Activated CD4-positive, alpha-beta T cell treated with anti-CD3 and anti-CD28 coated beads, Interleukin-2, amount 50 U/mL, for 48 hours (primary cell): Measurements from ENCODE around the gene VAMP2.

Source experiments
- DNase-seq, 2 experiments: peaks; one replicate each; pipeline ENCODE4 v3.0.0-alpha.2; 2020

The VAMP2 gene

DNA sequence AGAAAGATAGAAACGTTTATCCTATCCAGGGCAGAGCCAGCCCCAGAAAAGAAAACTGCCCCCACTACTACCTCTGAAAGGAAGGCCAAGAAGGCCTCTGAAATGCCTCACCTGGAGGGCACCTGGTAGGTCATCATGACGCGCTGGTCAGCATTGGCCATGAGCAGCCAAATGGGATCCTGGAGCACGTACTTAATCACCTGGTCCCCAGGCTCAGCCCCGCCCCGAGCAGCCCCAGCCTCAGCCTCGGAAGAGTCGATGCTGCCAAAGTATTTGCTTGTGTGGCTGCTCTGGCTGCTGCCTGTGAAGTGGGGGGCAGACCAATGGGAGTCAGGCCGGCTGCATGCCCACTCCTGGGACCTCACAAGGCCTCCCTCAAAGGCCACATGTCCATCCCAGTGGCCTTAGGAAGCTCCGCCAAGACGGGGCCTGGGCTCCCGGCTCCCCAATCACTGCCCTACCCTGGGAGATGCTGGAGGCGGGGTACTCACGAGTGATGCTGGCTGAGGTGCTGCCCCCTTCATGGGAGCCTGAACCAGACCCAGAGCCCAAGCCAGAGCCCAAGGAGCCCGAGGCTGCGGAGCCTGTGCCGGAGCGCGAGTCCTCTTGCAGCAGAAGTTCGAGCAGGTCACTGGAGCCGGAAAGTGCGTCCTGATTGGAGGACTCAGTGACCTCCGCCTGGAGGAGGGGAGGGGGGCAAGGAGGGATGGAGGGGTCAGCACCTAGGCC, 20.4 kb downstream of the VAMP2 start:
- no peak for DNase-seq

DNA sequence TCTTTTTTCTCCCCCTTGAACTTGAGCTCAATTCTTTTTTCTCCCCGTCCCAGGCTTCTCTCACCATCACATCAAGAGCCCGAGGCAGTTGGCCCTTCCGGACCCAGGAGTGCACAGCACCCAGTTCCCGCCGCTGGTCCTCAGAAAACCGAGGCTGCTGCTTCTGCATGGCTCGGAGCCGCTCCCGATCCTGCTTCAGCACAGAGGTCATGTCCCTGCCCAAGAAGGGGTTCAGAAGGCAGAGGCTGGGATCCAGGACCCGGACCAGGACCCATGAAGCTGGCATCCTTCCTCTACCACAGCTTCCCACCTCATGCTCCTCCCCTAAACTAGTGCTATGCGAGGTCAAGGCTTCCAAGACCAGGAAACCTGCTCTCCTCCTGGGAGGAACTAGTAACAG, 21.0 kb downstream of the VAMP2 start:
- DNase-seq = no peak

DNA sequence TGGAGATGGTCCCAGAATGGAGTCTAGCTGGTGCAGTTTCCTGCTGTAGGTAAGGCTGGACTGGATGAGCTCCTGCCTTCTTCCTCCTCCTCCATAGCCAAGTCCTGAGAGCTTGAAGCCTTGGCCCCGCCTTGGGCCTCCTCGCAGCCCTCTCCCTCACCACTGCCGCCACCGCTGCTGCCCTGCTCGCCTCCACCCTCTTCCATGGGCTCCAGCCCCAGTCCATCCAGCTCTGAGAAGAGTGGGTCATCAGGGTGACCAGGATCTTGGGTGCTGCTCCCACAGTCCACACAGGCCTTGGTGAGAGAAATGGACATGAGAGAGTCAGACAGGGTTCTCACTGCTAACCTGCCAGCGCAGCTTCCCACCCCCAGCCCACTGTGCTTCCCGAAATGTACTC, 21.7 kb downstream of the VAMP2 start:
- DNase-seq = no peak

DNA sequence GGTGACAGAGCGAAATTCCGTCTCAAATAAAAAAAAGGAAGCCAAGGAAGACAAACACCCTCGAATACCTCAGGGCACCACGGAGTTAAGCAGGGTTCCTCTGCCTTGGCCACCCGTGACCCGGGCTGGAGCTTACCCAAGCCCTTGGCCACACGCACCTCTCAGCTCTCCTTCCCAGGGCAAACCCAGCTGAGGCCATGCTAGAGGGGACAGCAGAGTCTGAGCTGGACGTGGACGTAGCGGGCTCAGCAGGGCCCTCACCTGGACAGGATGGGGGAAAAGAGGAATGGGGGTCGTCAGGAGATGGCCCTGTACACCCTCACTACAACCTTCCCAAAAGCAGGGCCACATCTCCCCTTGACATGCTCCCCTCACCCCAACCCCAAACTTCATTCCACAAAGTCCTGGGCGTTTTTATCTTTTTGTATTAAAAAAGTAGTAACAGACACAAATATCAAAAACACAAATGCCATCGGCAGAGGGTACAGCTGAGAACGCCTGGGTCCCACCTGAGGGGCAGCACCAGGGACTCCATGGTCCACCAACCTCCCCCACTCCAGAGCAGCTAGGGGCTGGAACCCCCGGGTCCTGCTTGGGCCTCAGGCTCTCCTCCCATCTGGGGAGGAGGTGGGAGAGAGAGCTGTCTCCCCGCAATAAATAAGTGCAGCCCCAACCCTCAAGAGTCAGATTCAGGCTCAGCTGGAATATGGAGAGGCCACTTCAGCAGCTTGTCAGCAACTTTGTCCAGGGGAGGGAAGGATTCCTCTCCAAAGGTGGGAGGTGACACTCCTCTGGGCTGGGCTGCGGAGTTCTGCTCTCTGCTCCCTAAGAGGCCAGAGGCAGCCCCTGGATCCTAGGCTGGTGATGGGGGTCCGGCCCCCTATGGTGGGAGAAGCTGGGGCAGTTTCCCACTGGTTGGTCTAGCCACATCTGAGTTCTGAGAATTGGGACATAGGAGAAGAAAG, 22.4 kb downstream of the VAMP2 start:
- DNase-seq = no peak

DNA sequence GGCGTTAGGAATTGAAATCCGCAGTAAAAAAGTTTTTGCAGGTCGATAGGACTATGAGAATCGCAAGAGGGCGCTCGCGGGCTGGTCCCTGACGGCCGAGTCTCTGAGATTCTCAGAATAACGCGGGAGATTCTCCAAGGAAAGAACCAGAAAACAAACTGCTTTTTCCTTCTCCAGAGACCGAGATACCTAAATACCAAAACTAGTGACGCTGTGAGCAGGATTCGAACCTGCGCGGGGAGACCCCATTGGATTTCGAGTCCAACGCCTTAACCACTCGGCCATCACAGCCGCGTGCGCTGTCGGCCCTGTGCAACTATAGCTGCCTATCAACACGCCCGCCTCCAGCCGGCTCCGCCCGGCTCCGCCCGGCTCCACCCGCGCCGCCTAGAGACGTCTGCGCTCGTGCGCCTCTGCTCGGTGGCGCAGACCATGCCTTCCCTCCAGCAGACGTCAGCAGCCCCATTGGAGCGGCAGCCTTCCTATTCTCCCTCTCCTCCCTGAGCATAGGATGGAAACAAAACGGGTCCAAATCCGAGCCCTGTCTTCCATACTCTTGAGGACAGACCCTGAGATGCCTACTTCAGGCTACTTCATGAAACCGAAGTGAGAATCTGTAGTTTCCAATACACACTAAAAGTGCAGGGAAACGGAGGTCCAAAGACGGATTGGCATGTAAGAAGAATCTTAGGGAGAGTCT, 23.9 kb downstream of the VAMP2 start:
- peak; percentile 98 for DNase-seq

DNA sequence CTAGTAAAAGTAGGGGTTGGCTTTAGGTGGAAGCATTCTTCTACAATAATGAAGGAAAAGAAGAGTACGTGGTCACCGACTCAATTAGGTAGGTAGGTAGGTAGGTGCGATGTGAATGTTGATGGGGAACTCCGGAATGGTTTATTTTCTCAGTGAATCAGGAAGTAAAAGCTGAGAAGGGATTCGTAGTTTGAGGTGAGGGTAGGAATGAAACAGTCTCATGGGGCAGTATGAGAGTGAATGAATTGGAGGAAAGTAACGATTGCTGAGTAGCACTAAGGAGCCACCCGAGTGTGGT, 24.4 kb downstream of the VAMP2 start:
- DNase-seq = no peak

DNA sequence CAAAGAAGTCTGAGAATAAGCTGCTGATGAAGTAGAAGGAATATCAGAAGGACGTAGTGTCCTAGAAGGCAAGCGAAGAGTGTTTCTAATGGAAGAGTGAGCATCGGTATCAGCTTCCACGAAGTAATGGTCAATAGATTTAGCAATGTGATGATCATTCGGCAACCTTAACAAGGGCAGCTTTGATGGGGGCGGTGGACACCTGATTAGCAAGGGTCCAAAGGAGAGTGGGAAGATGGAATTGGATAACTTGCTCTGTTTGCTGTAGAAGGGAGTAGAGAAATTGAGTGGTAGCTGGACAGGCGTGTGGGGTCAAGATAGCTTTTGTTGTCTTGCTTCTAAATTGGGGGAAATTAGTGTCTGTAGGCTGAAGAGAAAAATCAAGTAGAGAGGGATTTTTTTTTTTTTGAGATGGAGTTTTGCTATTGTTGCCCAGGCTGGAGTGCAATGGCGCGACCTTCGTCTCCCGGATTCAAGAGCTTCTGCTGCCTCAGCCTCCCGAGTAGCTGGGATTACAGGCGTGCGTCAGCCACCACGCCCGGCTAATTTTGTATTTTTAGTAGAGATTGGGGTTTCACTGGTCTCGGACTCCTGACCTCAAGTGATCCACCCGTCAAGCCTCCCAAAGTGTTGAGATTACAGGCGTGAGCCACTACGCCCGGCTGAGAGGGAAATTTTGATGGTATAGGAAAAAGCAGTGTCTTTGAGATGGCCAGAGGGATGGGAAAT, 24.9 kb downstream of the VAMP2 start:
- DNase-seq = no peak

DNA sequence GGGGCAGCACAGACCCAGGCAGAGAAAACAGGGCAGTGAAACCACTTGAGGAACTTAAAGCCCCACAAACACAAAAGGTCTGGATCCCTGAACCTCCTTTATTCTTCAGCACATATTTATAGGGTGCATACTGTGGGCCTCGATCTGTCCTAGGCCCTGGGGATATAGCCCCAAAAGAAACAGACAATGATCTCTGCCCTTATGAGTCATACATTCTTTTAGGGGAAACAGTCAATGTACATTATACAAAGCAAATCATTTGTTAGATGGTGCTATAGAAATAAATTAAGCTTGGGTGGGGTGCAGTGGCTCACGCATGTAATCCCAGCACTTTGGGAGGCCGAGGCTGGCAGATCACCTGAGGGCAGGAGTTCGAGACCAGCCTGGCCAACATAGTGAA, 28.8 kb downstream of the VAMP2 start:
- no peak for DNase-seq

DNA sequence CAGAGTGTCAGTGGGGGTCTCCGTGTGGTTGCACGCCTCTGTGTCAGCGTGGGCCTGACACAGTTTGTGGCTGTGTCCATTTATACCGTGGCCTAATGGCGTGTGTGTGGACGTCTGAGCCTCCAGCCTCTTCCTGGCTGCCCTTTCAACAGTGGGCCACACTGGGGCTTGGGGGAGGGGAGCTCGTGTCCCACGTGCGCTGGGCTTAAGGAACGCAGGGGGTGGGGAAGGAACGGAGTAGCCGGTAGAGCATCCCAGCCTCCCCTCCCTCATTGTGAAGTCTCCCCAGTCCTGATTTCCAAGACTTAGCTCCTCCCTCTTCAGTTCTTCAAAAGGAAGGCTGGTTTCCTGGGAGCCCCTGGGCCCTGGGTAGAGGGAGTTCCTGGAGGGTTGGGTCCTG, 29.3 kb downstream of the VAMP2 start:
- DNase-seq = no peak

DNA sequence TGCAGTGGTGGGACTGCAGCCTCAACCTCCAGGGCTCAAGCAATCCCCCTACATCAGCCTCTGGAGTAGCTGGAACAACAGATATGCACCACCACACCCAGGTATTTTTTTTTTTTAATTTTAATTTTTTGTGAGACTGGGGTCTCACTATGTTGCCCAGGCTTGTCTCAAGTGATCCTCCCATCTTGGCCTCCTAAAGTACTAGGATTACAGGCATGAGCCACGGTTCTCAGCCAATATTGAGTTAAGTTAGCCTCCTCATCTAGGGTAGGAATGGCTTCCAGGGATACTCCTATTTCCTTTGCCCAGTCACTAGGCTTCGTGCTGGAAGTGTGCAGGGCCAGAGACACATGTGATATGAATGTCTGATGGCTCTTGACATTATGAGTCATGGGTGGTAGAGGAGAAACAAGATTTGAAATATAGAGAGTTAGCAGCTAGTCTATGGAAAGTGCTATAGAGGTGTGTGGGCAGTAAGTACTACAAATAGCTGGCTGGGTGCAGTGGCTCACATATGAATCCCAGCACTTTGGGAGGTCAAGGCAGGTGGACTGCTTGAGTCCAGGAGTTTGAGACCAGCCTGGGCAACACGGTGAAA, 30.8 kb downstream of the VAMP2 start:
- DNase-seq = no peak

DNA sequence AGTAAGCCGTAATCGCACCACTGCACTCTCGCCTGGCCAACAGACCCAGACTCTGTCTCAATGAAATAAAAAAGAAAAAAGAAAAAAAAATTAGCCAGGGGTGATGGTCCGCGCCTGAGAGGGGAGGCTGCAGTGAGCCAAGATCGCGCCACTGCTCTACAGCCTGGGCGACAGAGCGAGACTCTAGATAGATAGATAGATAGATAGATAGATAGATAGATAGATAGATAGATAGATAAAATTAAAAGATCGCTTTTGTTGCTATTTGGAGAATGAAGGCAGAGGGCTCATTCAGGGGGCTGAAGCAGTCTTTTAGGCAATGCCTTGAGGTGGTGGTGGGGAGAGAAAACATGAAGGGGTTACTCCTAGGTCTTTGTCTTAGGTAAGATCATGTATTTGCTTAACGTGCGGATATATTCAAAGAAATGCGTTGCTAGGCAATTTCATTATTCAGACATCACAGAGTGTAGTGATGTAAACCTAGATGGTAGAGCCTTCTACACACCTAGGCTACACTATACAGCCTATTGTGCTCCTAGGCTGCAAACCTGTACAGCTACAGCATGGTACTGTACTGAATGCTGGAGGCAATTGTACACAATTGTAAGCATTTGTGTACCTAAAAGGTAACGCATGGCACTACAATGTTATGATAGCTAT, 34.5 kb downstream of the VAMP2 start:
- DNase-seq = no peak

DNA sequence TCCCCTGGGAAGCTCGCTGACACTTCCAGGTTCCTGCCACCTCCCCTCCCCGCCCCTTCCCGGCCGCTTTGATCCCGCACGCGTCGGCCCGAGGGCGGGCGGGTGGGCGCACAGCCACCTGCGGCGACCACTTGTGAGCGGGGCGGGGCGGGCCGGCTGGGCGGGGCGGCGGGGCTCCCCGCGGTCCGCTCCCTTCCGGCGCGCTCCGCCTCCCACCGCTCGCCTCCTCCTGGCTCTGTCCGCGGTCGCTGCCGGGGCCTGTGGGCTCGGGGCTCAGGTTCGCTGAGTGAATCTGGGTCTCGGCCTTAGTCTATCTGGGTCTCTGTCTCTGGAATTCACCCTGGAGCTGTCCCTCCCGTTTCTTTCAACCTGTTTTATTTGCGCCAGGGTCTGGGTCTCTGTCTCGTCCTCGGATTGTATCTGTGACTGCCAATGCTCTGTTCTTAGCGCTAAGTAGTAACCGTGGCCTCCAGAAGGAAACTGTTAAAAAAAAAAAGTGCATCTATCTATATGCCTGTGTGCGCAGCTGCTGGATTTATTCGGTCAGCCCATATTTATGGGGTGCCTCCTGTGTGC, 36.2 kb downstream of the VAMP2 start:
- DNase-seq = peak; percentile 62 to 67

DNA sequence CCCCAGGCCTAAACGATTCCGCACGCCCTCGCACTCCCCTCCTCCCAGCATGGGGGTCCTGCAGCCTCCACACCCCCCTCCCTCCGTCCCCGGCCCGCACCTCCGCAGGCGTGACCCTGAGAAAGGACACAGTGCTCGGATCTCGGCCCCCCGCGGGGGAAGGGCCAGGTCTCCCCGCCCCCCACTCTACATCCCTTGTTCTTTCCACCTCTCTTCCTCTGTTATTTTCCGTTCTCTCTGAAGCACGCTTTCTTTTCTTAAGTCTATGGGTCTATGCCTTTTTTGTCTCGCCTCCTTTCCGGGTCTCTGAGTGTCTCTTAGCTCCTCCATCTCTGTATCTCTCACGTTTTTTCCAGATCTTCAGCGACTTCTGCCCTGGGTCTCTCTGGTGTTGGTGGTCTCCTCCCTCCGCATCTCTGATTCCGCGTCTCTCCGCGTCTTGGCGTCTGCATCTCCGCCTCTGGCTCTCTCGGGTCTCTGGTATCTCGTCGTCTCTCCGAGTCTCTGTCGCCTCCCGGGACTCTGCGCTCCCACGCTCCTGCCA, 36.7 kb downstream of the VAMP2 start:
- DNase-seq = peak; percentile 43 to 53

DNA sequence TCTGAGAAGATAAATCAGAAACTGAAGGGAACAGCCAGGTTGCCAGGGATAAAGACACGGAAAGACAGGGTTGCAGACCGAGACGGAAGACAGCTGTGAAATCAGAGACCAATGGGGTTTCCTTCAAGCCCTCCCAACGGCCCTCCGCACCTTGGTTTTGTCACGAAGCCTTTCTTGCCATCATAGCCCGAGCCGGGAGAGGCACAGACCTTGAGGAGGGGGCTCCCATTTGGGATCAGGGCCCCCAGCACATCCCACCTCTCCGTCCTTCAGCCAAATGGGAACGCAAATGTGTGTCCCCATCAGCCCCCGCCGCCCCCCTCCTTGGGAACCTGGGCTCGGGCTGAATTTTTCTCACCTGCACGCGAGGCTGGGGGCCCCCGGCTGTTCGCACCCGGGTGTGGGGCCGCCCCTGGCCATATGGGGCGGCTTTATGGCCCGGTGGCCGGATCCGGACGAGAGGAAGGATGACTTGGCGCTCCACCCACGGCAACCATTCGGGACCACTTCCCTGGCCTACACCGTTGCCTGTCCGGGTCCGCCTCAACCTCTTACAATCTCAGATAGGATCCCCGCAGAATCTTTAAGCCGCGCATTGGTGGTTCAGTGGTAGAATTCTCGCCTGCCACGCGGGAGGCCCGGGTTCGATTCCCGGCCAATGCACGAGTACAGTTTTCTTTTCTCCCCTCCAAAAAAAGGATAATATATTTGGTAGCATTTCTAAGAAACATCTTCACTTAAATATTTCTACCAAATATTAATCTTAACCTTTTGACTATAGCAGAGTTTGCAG, 37.4 kb downstream of the VAMP2 start:
- DNase-seq = peak; percentile 93 to 94

DNA sequence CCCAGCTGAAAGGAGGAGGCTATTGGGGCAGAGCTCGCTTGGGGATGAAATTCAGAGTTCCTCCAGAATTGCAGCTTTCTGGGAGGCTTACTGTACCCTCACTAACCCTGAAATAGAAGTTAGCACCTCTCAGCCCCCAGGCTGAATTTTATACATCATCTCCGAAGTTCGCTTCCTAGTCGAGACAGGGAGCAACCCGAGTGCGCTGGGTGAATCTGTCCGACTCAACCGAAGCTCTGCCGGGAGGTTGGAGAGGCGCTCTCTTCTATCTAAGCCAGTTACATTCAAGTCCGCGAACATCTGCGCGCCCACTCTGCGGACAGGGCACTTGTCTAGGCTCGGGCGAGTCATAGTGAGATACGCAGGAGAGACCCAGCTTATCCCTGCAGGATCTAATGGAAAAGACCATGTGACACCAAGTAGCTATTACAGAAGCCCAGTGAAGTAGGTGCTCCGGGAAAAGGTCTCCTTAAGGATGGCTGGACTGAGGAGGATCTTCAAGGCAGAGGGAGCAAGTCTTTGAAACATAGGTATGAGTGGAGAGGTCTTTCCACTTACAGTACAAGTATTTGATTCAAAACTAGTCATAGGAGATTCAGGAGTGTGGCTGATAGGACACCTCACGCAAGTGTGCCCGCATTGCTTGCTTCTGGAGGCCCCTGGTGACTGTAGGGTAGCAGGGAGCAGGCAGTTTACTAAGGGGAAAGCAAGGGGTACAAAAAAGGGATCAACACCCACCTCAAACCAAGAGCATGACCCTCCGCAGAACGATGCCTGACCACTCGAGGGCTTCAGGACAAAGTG, 38.2 kb downstream of the VAMP2 start:
- DNase-seq = peak in 1 of 2 experiments; percentile 52

DNA sequence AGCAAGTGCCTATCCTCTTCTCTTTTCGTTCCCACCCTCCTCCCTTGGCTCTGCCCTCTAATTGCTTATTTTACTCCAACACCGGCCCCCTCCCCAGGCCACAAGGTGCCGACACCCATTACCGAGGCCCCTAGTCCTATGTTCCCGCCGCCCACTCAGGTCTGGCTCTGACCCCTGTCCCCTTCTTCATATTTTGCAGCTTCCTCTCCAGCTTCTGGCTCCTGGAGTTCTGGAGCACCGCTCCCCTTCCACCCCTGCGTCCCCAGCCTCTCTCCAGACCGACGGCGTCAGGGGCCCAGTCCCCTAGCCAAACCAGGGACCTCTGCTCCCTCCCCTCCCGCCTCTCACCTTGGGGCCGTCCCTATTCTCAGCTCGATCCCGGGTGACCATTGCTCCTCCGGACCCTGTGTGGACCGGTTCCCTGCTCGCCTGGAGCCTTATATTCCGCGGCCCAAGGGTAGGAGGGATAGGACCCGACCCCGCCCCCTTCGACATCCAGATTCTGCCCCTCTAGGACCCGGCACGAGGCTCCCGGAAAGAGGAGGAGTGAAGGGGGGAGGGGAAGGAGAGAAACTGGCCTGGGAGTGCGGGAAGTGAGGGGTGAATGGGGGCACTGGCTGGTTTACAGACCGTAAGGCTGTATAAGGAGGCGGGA, 38.9 kb downstream of the VAMP2 start, which contains the start of gene HES7:
HES7 (minus strand) TSS at position 412 of the 655 bp plus-strand sequence; CDS start at position 390, 22 bp downstream.
- peak in 1 of 2 experiments; percentile 32 for DNase-seq

DNA sequence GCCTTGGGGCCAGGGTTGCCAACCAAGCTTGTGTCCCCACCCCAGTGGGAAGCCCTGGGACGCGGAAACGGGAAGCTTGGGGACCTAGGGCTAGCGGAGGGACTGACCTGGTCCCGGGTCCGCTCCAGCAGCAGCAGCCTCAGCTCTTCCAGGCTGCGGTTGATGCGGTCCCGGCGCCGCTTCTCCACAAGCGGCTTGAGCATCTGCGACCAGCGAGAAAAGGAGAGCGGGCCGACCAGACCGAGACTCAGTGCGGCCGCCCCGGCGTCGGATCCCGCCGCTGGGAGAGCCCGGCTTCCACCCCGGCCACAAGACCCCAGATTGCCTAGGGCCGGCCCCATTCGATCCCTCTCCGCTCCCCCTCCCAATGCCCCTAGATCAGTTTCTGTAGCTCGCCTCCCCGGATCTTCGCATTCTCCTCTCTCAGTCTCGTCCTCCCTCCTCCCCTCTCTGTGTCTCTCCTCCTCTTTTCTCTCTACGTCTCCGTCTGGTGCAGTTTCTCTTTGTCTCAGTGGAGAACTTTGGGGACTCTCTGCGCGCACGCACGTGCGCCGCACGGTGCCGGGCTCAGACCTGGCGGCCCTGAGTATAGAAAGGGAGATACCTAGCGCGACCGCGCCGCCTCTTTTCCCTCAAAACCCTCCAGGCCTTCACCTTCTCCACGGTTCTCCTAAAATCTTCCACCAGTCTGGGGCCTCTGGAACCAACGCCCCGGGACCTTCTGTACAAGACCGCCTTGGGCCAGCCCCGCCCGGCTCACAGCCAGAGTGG, 39.6 kb downstream of the VAMP2 start:
- peak; percentile 49 to 61 for DNase-seq

DNA sequence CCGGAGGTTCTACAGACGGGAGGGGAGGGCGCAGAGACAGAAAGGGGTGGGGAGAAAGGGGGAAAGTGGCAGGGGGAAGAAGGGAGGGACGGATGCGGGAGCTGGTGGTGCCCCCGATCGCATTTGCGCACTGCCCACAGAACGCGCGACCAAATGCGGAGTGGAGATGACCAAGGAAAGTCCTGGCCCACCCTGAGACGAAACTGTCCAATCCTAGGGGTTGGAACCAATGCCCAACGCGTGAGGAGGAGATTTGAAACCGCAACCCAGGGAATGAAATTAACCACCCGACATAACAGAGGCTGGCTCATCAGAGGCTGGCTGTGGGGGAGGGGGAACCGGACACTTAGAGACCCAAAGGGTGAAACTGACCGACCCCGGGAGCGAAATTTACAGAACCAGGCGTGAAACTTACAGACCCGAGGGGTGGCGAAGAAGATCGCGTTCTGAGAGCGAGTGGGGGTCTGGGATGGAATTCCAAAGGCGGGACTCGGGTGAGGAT, 40.3 kb downstream of the VAMP2 start:
- DNase-seq = peak; percentile 40 to 54
